HepG2 (cell line): Measurements from ENCODE around the gene ITGA6. TPM values are rescaled to one million over a fixed set of nuclear protein-coding genes. Genes with fewer than 3 reads are reported as not detected.

Experiments used
- FLYWCH1 ChIP-seq: sonication (generic); formaldehyde crosslinking; IDR thresholded peaks from 2 replicates; pipeline ENCODE4 v1.8.1; 2023; ENCODE audit warnings: mild to moderate bottlenecking, missing genetic modification reagents
- FOXP1 ChIP-seq, 2 experiments: fragments of 450-650 bp in 1 of 2; IDR thresholded peaks; 2 replicates each; pipeline ENCODE4 v1.6.1; 2017 to 2018; ENCODE audit warnings: antibody characterized with exemption in 1 of 2
- GTF3A ChIP-seq: sonication (generic); formaldehyde crosslinking; conservative IDR thresholded peaks from 2 replicates; pipeline ENCODE4 v1.4.0; 2020; ENCODE audit warnings: mild to moderate bottlenecking, missing genetic modification reagents
- IKZF4 ChIP-seq: sonication (generic); formaldehyde crosslinking; IDR thresholded peaks from 2 replicates; pipeline ENCODE4 v1.5.1; 2020; ENCODE audit warnings: borderline replicate concordance, mild to moderate bottlenecking, low read depth, missing genetic modification reagents; ENCODE audit errors: not compliant biosample characterization
- MAFK ChIP-seq, 2 experiments: IDR thresholded peaks in 1 of 2; conservative IDR thresholded peaks in 1 of 2; 2 replicates each; pipeline ENCODE4 v1.6.1; 2011; ENCODE audit warnings: improper control_type of control experiment in 2 of 2, low read length in 2 of 2
- MTF1 ChIP-seq: sonication (generic); formaldehyde crosslinking; IDR thresholded peaks from 2 replicates; pipeline ENCODE4 v1.5.0; 2020; ENCODE audit warnings: missing genetic modification reagents
- NR3C1 ChIP-seq: sonication (generic); formaldehyde crosslinking; IDR thresholded peaks from 2 replicates; pipeline ENCODE4 v1.4.0; 2020; ENCODE audit warnings: missing genetic modification reagents
- ONECUT2 ChIP-seq: sonication (generic); formaldehyde crosslinking; IDR thresholded peaks from 2 replicates; pipeline ENCODE4 v1.4.0; 2020; ENCODE audit warnings: missing genetic modification reagents
- SOX6 ChIP-seq, 2 experiments: fragments of 450-650 bp in 1 of 2; sonication (generic) in 1 of 2; formaldehyde crosslinking in 1 of 2; IDR thresholded peaks; 2 replicates each; pipeline versions ENCODE4 v1.4.0 to v1.6.1; 2017 to 2020; ENCODE audit warnings: antibody characterized with exemption in 1 of 2, mild to moderate bottlenecking in 1 of 2, missing genetic modification reagents in 1 of 2
- STAG1 ChIP-seq: sonication (generic); formaldehyde crosslinking; IDR thresholded peaks from 2 replicates; pipeline ENCODE4 v1.4.0; 2020; ENCODE audit warnings: missing genetic modification reagents
- ZNF3 ChIP-seq: IDR thresholded peaks from 2 replicates; pipeline ENCODE4 v1.7.0; 2017; ENCODE audit warnings: inconsistent platforms
- ZNF878 ChIP-seq: sonication (generic); formaldehyde crosslinking; IDR thresholded peaks from 2 replicates; pipeline ENCODE4 v1.8.1; 2023; ENCODE audit warnings: mild to moderate bottlenecking, missing genetic modification reagents, moderate library complexity
- ZSCAN21 ChIP-seq: sonication (generic); formaldehyde crosslinking; IDR thresholded peaks from 2 replicates; pipeline ENCODE4 v1.8.0; 2022; ENCODE audit warnings: mild to moderate bottlenecking, missing genetic modification reagents, moderate library complexity, borderline replicate concordance
- ZSCAN30 ChIP-seq: sonication (generic); formaldehyde crosslinking; IDR thresholded peaks from 2 replicates; pipeline ENCODE4 v1.5.0; 2020; ENCODE audit warnings: mild to moderate bottlenecking, missing genetic modification reagents
- polyA plus RNA-seq, 8 experiments: library from polyadenylated mRNA; depleted of rRNA in 3 of 8; stranded (reverse) in 7 of 8; unstranded in 1 of 8; fragments of >200 nt; fragmentation: Illumina TruSeq in 4 of 8; extraction: Trizol in 4 of 8; gene quantifications; 2 replicates each; pipeline versions ENCODE4 v1.2.1 to v1.2.3, GENCODE V29; 2011 to 2016; ENCODE audit warnings: low read depth in 4 of 8, missing spikeins in 1 of 8, mixed read lengths in 1 of 8; ENCODE audit not compliant: insufficient read depth in 1 of 8
- total RNA-seq, 5 experiments: library from RNA; depleted of rRNA; stranded (reverse); fragments of >200 nt; fragmentation: Illumina TruSeq; extraction: Trizol; gene quantifications; 2 replicates each; pipeline ENCODE4 v1.2.3, GENCODE V29; 2016; ENCODE audit warnings: low read depth in 1 of 5
- TF ChIP-seq, protein P1 (sequence below): sonication (generic); formaldehyde crosslinking; IDR thresholded peaks from 2 replicates; pipeline ENCODE4 v1.8.0; 2022; ENCODE audit warnings: missing genetic modification reagents, mild to moderate bottlenecking, moderate library complexity, borderline replicate concordance
- TF ChIP-seq, protein P2 (sequence below): sonication (generic); formaldehyde crosslinking; IDR thresholded peaks from 2 replicates; pipeline ENCODE4 v1.4.0; 2020; ENCODE audit warnings: missing genetic modification reagents; ENCODE audit errors: not compliant biosample characterization
- TF ChIP-seq, protein P3 (sequence below): sonication (generic); formaldehyde crosslinking; IDR thresholded peaks from 2 replicates; pipeline ENCODE4 v1.4.0; 2020; ENCODE audit warnings: mild to moderate bottlenecking, missing genetic modification reagents
- TF ChIP-seq, protein P4 (sequence below): sonication (generic); formaldehyde crosslinking; IDR thresholded peaks from 2 replicates; pipeline ENCODE4 v1.4.0; 2020; ENCODE audit warnings: mild to moderate bottlenecking, missing genetic modification reagents
- TF ChIP-seq, protein P5 (sequence below), 2 experiments: sonication (generic) in 1 of 2; formaldehyde crosslinking in 1 of 2; IDR thresholded peaks; 2 replicates each; pipeline versions ENCODE4 v1.4.0 to v1.6.1; 2018 to 2020; ENCODE audit warnings: missing genetic modification reagents in 2 of 2, borderline replicate concordance in 1 of 2, low read depth in 1 of 2, mild to moderate bottlenecking in 1 of 2, missing biosample characterization in 1 of 2

The ITGA6 gene
- total and polyA plus RNA-seq, 2 of the 13 experiments (the other 11 are each of a cell fraction or from before 2014, with no cell fraction given) = 24.0 to 92.5 TPM

DNA sequence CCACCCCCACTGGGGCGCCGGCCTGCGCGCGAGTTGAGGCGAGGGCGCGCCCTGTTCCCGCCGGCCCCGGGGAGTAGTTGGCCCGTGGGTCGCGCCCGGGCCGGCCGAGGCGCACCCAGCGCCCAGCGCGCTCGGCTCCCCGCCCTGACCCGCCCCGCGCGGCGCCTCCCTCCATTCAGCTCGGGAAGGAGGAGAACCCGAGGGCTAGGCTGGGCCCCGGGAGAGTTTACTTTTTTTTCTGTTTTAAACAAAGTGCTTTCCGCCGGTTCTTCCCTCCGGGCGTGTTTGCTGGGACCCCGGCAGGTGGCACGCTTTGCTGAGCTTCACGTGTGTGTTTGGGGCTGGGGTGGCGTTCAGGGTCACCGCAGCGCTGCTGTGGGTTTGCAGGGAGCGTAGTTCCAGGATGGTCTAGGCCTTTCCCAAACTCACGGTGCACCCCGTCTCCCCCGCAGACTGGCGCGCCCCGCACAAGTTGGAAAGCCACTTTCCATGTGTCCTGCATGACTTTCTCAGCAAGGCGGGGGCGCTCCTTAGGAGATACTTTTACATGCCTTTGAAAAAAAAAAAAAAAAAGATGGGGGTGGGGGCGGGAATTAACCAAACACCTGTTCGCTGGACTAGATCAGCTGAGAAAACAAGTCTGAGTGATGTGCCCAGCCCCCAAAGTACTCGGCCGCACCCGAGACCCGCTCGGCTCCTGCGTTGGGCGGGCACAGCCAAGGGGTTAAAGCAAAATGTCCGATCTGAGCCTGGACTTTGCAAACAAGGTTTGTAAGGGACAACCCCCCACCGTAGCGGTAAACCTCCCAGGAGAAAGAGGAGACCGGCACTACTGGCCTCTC, 825 bp downstream of the ITGA6 start (continued):
- TF ChIP-seq, protein P1, sequence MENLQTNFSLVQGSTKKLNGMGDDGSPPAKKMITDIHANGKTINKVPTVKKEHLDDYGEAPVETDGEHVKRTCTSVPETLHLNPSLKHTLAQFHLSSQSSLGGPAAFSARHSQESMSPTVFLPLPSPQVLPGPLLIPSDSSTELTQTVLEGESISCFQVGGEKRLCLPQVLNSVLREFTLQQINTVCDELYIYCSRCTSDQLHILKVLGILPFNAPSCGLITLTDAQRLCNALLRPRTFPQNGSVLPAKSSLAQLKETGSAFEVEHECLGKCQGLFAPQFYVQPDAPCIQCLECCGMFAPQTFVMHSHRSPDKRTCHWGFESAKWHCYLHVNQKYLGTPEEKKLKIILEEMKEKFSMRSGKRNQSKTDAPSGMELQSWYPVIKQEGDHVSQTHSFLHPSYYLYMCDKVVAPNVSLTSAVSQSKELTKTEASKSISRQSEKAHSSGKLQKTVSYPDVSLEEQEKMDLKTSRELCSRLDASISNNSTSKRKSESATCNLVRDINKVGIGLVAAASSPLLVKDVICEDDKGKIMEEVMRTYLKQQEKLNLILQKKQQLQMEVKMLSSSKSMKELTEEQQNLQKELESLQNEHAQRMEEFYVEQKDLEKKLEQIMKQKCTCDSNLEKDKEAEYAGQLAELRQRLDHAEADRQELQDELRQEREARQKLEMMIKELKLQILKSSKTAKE = no peak
- no peak for TF ChIP-seq NR3C1 (CRISPR knock-in tag)
- TF ChIP-seq ZSCAN30 (CRISPR knock-in tag) = no peak
- TF ChIP-seq FLYWCH1 (CRISPR knock-in tag) = no peak
- no peak for TF ChIP-seq MTF1
- no peak for TF ChIP-seq GTF3A (CRISPR knock-in tag)
- no peak for TF ChIP-seq MAFK (conservative IDR thresholded peaks at IDR 0.05 in 1 of 2, IDR thresholded peaks at IDR 0.05 in 1 of 2; ENCODE audit: low read length in 2 of 2)
- TF ChIP-seq, protein P2, sequence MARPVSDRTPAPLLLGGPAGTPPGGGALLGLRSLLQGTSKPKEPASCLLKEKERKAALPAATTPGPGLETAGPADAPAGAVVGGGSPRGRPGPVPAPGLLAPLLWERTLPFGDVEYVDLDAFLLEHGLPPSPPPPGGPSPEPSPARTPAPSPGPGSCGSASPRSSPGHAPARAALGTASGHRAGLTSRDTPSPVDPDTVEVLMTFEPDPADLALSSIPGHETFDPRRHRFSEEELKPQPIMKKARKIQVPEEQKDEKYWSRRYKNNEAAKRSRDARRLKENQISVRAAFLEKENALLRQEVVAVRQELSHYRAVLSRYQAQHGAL = no peak
- TF ChIP-seq FOXP1 (IDR thresholded peaks at IDR 0.05) = no peak
- no peak for TF ChIP-seq FOXP1 (CRISPR knock-in tag; IDR thresholded peaks at IDR 0.05)
- TF ChIP-seq, protein P3, sequence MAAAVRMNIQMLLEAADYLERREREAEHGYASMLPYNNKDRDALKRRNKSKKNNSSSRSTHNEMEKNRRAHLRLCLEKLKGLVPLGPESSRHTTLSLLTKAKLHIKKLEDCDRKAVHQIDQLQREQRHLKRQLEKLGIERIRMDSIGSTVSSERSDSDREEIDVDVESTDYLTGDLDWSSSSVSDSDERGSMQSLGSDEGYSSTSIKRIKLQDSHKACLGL (CRISPR knock-in tag) = no peak; the same call in 1 of the 2 replicates
- TF ChIP-seq, protein P4, sequence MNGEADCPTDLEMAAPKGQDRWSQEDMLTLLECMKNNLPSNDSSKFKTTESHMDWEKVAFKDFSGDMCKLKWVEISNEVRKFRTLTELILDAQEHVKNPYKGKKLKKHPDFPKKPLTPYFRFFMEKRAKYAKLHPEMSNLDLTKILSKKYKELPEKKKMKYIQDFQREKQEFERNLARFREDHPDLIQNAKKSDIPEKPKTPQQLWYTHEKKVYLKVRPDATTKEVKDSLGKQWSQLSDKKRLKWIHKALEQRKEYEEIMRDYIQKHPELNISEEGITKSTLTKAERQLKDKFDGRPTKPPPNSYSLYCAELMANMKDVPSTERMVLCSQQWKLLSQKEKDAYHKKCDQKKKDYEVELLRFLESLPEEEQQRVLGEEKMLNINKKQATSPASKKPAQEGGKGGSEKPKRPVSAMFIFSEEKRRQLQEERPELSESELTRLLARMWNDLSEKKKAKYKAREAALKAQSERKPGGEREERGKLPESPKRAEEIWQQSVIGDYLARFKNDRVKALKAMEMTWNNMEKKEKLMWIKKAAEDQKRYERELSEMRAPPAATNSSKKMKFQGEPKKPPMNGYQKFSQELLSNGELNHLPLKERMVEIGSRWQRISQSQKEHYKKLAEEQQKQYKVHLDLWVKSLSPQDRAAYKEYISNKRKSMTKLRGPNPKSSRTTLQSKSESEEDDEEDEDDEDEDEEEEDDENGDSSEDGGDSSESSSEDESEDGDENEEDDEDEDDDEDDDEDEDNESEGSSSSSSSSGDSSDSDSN (CRISPR knock-in tag) = no peak; the same call in 1 of the 2 replicates
- peak; percentile 27 for TF ChIP-seq IKZF4 (CRISPR knock-in tag)
- TF ChIP-seq SOX6 (IDR thresholded peaks at IDR 0.05) = no peak
- TF ChIP-seq SOX6 (CRISPR knock-in tag; IDR thresholded peaks at IDR 0.05) = 0 out of 2 replicates have a peak, but pooled peaks have one; percentile 39
- TF ChIP-seq, protein P5, sequence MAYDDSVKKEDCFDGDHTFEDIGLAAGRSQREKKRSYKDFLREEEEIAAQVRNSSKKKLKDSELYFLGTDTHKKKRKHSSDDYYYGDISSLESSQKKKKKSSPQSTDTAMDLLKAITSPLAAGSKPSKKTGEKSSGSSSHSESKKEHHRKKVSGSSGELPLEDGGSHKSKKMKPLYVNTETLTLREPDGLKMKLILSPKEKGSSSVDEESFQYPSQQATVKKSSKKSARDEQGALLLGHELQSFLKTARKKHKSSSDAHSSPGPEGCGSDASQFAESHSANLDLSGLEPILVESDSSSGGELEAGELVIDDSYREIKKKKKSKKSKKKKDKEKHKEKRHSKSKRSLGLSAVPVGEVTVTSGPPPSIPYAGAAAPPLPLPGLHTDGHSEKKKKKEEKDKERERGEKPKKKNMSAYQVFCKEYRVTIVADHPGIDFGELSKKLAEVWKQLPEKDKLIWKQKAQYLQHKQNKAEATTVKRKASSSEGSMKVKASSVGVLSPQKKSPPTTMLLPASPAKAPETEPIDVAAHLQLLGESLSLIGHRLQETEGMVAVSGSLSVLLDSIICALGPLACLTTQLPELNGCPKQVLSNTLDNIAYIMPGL (CRISPR knock-in tag; IDR thresholded peaks at IDR 0.05; ENCODE audit: borderline replicate concordance in 1 of 2, low read depth in 1 of 2) = peak in 1 of 2 experiments; percentile 73; a peak in 2 of 4 replicates
- peak; percentile 48 for TF ChIP-seq STAG1
- peak; percentile 75; the same call in 1 of the 2 replicates for TF ChIP-seq ZNF878 (CRISPR knock-in tag)
- TF ChIP-seq ZSCAN21 (CRISPR knock-in tag) = no peak
- no peak for TF ChIP-seq ONECUT2 (CRISPR knock-in tag)
- TF ChIP-seq ZNF3 (CRISPR knock-in tag) = no peak
